ENCODE results near the gene ZFP36L1.
A peak's percentile ranks its signal among the peaks of the same experiment; 100 is the strongest.
"Not testable (repeated sequence)": the region's sequence is repeated elsewhere in the genome, so short reads cannot be mapped to it uniquely, and the experiment has no call there.

ZFP36L1 gene

DNA sequence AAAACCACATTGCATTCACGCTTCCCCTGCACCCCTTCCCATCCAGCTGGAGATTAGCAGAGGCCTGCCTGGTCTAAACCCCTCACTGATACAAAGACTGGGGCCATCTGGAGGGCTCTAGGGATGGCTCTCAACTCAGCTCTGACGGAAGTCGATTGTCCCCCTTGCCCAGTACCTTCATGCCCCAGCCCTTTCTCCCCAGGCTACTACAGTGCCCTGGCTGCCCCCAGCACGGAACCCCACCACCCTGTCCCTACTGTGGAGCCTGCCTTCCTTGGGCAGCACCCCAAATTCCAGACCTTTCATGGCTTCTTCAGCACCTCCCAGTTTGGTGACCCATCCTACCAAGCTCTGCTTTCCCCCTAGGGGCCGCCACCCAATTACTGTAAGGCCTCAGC lies 25.6 kb downstream of the ZFP36L1 start:
- no peak overlapping the region for H3K9ac ChIP-seq (ENCODE audit: low read length)
- H3K4me1 ChIP-seq (ENCODE audit: control insufficient read depth, insufficient read depth, low read length): peaks cover 13% of the 10 kb centered on the region
- DNase-seq (ENCODE audit: low read depth): no peak
- H3K9me3 ChIP-seq (ENCODE audit: control insufficient read depth, low read length): no peaks in the 10 kb centered on the region
- H3K36me3 ChIP-seq (ENCODE audit: control insufficient read depth, insufficient read depth, low read length, severe bottlenecking): no peaks in the 10 kb centered on the region
- H3K27me3 ChIP-seq (replicated peaks; ENCODE audit: control insufficient read depth, insufficient read depth, low read length): no peaks in the 10 kb centered on the region
- H3K4me3 ChIP-seq (ENCODE audit: low read length): no peak overlapping the region

DNA sequence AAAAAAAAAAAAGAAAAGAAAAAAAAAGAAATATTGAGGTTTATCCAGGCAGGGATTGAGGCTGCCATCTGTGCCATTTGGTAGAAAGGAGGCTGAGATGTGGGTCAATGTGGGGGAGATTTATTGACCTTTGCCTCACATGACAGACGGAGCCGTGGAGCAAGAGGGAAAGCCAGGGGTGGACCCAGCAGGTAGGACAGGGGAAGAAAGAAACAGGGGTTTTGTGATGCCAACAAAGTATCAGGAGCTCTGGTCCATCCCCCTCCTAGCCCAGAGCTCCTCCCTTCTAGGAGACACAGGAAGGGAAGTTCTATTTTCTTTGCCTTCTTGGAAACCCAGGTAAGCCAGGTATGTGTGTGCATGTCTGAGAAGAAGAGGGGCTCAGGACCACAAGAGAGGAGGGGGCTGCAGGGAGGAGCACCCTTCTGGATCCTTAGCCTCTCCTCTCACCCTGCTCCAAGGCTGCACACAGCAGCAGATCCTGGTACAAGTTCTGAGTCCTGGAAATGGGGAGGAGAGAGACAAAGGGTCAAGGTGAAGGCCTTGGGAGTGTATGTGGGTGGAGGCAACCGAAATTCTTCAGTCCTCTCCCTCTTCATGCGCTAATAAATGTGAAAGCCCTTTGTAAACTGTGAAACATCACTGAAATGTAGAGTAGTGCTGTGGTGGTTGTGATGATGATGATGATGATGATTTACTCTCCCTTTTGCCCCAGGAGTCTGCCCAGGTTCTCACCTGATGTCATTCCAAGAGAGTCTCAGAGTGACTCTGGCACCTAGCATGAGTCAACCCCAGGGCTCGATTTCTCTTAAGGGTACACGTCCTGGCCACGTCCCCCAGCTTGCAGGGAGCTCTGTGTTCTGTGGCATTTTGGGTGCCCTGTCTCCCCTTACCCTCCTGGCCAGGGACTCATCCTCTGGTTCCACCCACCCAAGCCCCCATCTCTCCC lies 26.3 kb downstream of the ZFP36L1 start:
- Histone ChIP-seq H3K9ac (ENCODE audit: low read length) (no peak overlapping the region), H3K27me3 (replicated peaks; ENCODE audit: control insufficient read depth, insufficient read depth, low read length) (no peaks in the 10 kb centered on the region), H3K4me3 (ENCODE audit: low read length) (no peak overlapping the region), H3K4me1 (ENCODE audit: control insufficient read depth, insufficient read depth, low read length) (peaks cover 13% of the 10 kb centered on the region), H3K36me3 (ENCODE audit: control insufficient read depth, insufficient read depth, low read length, severe bottlenecking) (no peaks in the 10 kb centered on the region), H3K9me3 (ENCODE audit: control insufficient read depth, low read length) (no peaks in the 10 kb centered on the region)
- DNase-seq (ENCODE audit: low read depth): no peak

DNA sequence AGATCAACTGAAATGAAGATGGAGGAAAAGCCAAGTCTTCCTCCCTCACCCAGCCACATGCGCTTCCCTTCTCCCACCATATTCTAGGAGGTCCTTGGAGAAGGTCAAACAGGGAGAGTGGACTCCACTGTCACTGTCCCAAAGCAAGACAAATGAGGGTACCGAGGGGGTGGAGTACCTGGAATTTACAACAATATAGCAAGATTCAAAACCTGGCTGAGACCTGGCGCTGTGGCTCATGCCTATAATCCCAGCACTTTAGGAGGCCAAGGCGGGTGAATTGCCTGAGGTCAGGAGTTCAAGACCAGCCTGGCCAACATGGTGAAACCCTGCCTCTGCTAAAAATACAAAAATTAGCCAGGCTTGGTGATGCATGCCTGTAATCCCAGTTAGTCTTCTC lies 29.0 kb downstream of the ZFP36L1 start:
- peaks cover 13% of the 10 kb centered on the region for H3K4me1 ChIP-seq (ENCODE audit: control insufficient read depth, insufficient read depth, low read length)
- not testable (repeated sequence) for H3K36me3 ChIP-seq (ENCODE audit: control insufficient read depth, insufficient read depth, low read length, severe bottlenecking); H3K4me3 ChIP-seq (ENCODE audit: low read length); DNase-seq (ENCODE audit: low read depth); H3K9me3 ChIP-seq (ENCODE audit: control insufficient read depth, low read length); H3K9ac ChIP-seq (ENCODE audit: low read length); H3K27me3 ChIP-seq (replicated peaks; ENCODE audit: control insufficient read depth, insufficient read depth, low read length)

DNA sequence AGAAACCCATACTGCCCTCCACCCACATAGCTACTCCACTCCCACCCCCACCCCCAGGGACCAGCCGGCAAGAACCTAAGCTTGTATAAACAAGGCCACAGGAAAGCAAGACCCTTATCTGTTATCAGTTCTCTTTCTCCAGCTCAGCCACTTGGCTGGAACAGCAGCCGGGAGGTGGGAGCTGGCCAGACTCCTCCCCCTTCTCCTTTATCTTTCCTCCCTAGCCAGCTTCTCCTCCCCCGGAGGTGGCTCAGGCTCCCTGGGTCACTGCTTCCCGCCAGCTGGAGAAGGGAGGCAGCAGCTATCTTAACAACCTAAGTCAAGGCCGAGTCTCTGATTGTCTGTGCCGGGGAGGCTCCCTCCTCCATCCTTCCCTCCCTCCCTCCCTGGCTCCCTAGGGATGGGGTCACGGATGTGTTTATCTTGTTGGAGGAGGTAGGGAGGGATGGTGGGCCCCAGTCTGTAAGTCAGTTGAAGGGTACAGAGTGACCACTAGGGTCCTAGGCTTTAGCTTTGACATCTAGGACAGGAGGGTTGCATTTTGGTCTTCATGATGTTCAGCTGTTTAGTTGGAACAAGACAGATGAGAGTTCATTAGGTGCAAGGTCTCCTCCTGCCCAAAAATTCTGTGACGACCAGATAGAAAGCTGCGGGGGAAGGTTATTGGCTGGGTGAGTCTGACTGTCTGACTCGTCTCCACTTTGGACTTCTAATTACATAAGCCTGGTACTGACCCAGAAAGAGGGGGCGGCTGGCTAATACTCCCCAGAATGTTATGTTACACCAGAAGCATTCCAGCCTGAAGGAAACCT lies 29.7 kb downstream of the ZFP36L1 start:
- Histone ChIP-seq H3K4me1 (ENCODE audit: control insufficient read depth, insufficient read depth, low read length) (peaks cover 13% of the 10 kb centered on the region), H3K4me3 (ENCODE audit: low read length) (no peak overlapping the region), H3K9me3 (ENCODE audit: control insufficient read depth, low read length) (no peaks in the 10 kb centered on the region), H3K36me3 (ENCODE audit: control insufficient read depth, insufficient read depth, low read length, severe bottlenecking) (no peaks in the 10 kb centered on the region), H3K27me3 (replicated peaks; ENCODE audit: control insufficient read depth, insufficient read depth, low read length) (no peaks in the 10 kb centered on the region), H3K9ac (ENCODE audit: low read length) (no peak overlapping the region)
- DNase-seq (ENCODE audit: low read depth): peak; percentile 46

DNA sequence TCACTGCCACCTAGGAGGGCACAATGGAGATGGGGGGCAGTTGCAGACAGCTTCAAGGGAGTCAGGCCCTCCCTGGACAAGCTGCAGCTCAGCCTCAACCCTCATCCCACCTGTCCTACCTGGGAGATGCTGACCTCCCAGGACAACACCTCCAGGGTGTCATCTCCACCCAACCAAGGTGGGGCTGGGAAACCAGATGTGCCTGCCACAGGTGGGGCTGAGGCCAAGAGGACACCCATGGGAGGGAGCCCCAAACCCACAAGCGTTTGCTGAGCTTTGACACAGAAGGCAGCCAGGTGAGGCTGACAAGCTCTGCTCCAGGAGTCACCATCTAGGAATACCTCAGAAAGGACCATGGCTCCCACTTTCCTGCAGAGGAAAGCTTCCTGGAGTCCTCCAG lies 31.5 kb downstream of the ZFP36L1 start:
- Histone ChIP-seq H3K36me3 (ENCODE audit: control insufficient read depth, insufficient read depth, low read length, severe bottlenecking) (no peaks in the 10 kb centered on the region), H3K9me3 (ENCODE audit: control insufficient read depth, low read length) (no peaks in the 10 kb centered on the region), H3K4me3 (ENCODE audit: low read length) (no peak overlapping the region), H3K27me3 (replicated peaks; ENCODE audit: control insufficient read depth, insufficient read depth, low read length) (no peaks in the 10 kb centered on the region), H3K4me1 (ENCODE audit: control insufficient read depth, insufficient read depth, low read length) (peaks cover 13% of the 10 kb centered on the region), H3K9ac (ENCODE audit: low read length) (no peak overlapping the region)
- DNase-seq (ENCODE audit: low read depth): no peak

DNA sequence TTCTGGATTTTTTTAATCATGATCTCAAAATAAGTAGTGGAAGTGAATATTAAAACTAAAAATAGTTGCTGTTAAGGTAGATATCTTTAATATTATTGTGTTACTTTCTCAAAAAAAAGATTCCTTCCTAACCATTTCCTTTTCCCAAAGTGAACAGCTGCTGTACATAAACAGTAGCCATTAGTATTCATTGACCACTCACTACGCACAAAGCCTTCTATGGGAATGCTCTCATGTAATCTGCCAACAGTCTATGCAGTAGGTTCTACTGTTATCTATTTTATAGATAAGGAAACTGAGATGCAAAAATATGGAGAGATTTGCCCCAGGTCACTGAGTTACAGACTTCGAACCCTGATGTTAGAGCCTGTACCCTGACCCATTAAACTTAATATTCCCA lies 32.1 kb downstream of the ZFP36L1 start:
- no peak for DNase-seq (ENCODE audit: low read depth)
- Histone ChIP-seq H3K27me3 (replicated peaks; ENCODE audit: control insufficient read depth, insufficient read depth, low read length) (no peaks in the 10 kb centered on the region), H3K9ac (ENCODE audit: low read length) (no peak overlapping the region), H3K4me1 (ENCODE audit: control insufficient read depth, insufficient read depth, low read length) (peaks cover 19% of the 10 kb centered on the region), H3K36me3 (ENCODE audit: control insufficient read depth, insufficient read depth, low read length, severe bottlenecking) (no peaks in the 10 kb centered on the region), H3K9me3 (ENCODE audit: control insufficient read depth, low read length) (no peaks in the 10 kb centered on the region), H3K4me3 (ENCODE audit: low read length) (no peak overlapping the region)

DNA sequence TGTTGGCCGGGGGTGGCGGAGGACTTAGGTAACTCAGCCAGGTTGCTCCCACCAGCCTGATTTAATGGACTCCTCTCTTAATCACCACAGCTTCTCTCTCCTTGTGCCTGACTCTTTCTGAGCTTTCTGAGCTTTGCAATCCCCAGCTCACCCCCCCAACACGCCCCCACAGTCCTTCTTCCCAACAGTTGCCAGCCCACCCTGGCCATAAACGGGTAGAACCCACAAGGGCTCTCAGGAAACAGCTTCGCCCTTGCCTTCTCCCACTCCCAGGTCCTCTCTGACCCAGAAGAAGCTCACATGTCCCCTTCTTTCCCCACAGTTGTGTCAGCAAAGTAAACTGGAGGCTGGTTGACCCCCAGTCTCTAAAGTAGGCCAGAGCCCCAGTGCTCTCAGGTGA lies 32.9 kb downstream of the ZFP36L1 start:
- Histone ChIP-seq H3K9ac (ENCODE audit: low read length) (no peak overlapping the region), H3K27me3 (replicated peaks; ENCODE audit: control insufficient read depth, insufficient read depth, low read length) (no peaks in the 10 kb centered on the region), H3K4me3 (ENCODE audit: low read length) (no peak overlapping the region), H3K36me3 (ENCODE audit: control insufficient read depth, insufficient read depth, low read length, severe bottlenecking) (no peaks in the 10 kb centered on the region), H3K9me3 (ENCODE audit: control insufficient read depth, low read length) (no peaks in the 10 kb centered on the region), H3K4me1 (ENCODE audit: control insufficient read depth, insufficient read depth, low read length) (peaks cover 19% of the 10 kb centered on the region)
- DNase-seq (ENCODE audit: low read depth): no peak

DNA sequence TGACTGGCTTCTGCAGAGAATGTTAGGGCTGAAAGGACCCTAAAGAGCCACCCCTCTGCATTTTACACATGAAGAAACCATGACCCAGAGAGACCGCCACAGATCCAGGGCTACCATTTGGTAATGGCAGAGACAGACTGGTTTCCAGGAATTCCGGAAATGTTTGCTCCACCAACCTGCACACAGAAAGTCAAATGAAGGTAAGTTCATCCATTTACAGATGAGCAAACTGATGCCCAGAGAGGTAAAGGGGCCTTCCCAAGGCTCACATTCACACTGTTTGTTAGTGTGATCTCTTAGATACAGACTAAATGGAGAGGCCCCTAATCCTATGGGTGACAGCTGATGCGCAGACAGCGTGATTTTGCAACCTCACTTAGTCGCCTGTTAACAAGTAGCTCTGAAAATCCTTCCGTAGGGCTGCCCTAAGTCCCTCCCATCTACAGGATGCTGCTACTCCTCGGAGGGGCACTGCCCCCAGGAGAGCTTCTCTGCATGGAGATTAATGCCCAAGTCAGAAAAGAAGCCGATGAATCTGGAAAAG lies 33.8 kb downstream of the ZFP36L1 start:
- peaks cover 26% of the 10 kb centered on the region for H3K4me1 ChIP-seq (ENCODE audit: control insufficient read depth, insufficient read depth, low read length)

DNA sequence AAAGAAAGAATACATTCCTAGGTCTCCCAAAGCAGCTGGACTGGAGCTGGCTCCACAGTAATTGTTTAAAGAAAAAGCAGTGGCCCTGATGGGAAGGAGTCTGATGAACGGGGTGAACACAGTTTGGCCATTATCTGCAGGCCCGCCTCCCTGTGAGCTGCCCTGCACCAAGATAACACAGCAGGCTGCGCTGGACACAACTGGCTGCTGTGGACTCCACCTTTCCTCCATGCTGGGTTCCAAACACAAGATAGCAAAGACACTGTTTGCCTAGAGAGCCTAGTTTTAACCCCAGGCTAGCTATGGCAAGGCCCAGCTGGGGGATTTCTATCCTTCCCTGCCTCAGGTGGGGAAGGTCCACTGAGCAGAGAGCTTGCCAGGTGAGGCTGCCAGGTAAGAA lies 34.6 kb downstream of the ZFP36L1 start:
- H3K9me3 ChIP-seq (ENCODE audit: control insufficient read depth, low read length): no peaks in the 10 kb centered on the region

More for the DNA sequence above, 33.8 kb downstream of the ZFP36L1 start:
- Histone ChIP-seq H3K36me3 (ENCODE audit: control insufficient read depth, insufficient read depth, low read length, severe bottlenecking) (no peaks in the 10 kb centered on the region), H3K4me3 (ENCODE audit: low read length) (no peak overlapping the region), H3K9me3 (ENCODE audit: control insufficient read depth, low read length) (no peaks in the 10 kb centered on the region), H3K27me3 (replicated peaks; ENCODE audit: control insufficient read depth, insufficient read depth, low read length) (no peaks in the 10 kb centered on the region), H3K9ac (ENCODE audit: low read length) (no peak overlapping the region)
- no peak for DNase-seq (ENCODE audit: low read depth)

DNA sequence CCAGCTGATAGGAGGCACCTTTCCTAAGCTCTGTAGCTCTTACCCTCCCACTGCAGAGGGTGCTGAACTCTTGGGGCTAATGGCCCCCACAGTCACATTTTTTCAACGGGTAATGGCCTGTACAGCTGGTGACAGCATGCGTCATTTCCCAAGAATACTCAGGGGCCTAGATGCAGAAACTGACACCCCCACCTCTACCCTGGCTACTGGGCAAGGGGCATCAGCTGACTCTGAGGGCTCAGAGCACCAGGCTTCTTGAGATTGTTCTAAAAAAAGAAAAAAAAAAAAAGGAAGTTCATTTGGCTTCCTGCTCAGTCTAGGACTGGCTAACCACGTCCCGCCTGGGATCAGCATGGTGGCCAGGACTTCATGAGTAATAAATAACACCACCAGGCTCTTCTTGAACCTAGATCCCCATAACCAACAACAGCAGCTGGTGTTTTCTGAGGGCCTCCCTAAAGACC lies 35.2 kb downstream of the ZFP36L1 start:
- DNase-seq (ENCODE audit: low read depth): no peak
- Histone ChIP-seq H3K27me3 (replicated peaks; ENCODE audit: control insufficient read depth, insufficient read depth, low read length) (no peaks in the 10 kb centered on the region), H3K4me1 (ENCODE audit: control insufficient read depth, insufficient read depth, low read length) (peaks cover 21% of the 10 kb centered on the region), H3K36me3 (ENCODE audit: control insufficient read depth, insufficient read depth, low read length, severe bottlenecking) (no peaks in the 10 kb centered on the region), H3K9ac (ENCODE audit: low read length) (no peak overlapping the region), H3K9me3 (ENCODE audit: control insufficient read depth, low read length) (no peaks in the 10 kb centered on the region), H3K4me3 (ENCODE audit: low read length) (no peak overlapping the region)

More for the DNA sequence above, 34.6 kb downstream of the ZFP36L1 start:
- peaks cover 23% of the 10 kb centered on the region for H3K4me1 ChIP-seq (ENCODE audit: control insufficient read depth, insufficient read depth, low read length)
- no peak for DNase-seq (ENCODE audit: low read depth)
- H3K9ac ChIP-seq (ENCODE audit: low read length): no peak overlapping the region
- no peaks in the 10 kb centered on the region for H3K27me3 ChIP-seq (replicated peaks; ENCODE audit: control insufficient read depth, insufficient read depth, low read length)
- no peaks in the 10 kb centered on the region for H3K36me3 ChIP-seq (ENCODE audit: control insufficient read depth, insufficient read depth, low read length, severe bottlenecking)
- H3K4me3 ChIP-seq (ENCODE audit: low read length): no peak overlapping the region

DNA sequence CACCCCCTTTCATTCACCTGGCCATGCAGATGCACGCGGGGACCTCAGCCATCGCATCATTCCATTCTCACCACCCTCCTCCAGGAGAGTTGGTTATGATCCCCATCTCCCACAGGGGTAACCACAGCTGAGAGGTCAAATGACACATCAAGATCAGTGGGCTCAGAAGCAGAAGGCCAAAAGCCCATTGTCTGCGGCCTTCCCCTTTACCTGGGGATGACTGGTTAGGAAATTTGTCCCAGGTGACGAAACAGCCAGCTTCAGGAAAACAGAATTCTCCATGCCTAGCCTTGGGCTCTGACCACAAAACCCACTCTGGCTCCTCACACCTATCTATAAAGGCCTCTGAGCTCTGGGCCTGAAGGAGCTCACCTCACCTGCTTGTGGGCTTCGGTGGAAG lies 36.1 kb downstream of the ZFP36L1 start:
- DNase-seq (ENCODE audit: low read depth): no peak
- Histone ChIP-seq H3K9ac (ENCODE audit: low read length) (no peak overlapping the region), H3K9me3 (ENCODE audit: control insufficient read depth, low read length) (no peaks in the 10 kb centered on the region), H3K4me3 (ENCODE audit: low read length) (no peak overlapping the region), H3K27me3 (replicated peaks; ENCODE audit: control insufficient read depth, insufficient read depth, low read length) (no peaks in the 10 kb centered on the region), H3K4me1 (ENCODE audit: control insufficient read depth, insufficient read depth, low read length) (peaks cover 24% of the 10 kb centered on the region), H3K36me3 (ENCODE audit: control insufficient read depth, insufficient read depth, low read length, severe bottlenecking) (no peaks in the 10 kb centered on the region)
